GM23338 (cell line): ENCODE results near the gene DPYD. TPM values are rescaled to one million over a fixed set of nuclear protein-coding genes. Genes with fewer than 3 reads are reported as not detected.

Source experiments
- ATAC-seq: fragments of 200-7000 bp; cut with Tn5 transposase; 3 replicates; pipeline ENCODE4 v1.9.1; 2020
- DNase-seq: peaks from one replicate; pipeline ENCODE4 v3.0.0-alpha.2; 2015; ENCODE audit warnings: low spot score
- H2AFZ ChIP-seq: fragments of 200-600 bp; sonication (generic); 2 replicates; pipeline ENCODE4 v1.8.0; 2016; ENCODE audit warnings: antibody characterized with exemption, mild to moderate bottlenecking, moderate library complexity
- H3F3A ChIP-seq: fragments of 200-600 bp; sonication (generic); replicated peaks from 2 replicates; pipeline ENCODE4 v1.8.0; 2017; ENCODE audit warnings: antibody characterized with exemption, mixed run types, low read depth
- H3K27ac ChIP-seq: fragments of 200-600 bp; sonication (generic); 2 replicates; pipeline ENCODE4 v1.6.1; 2016; ENCODE audit warnings: low read depth
- H3K27me3 ChIP-seq: fragments of 200-600 bp; sonication (generic); 2 replicates; pipeline ENCODE4 v1.8.0; 2016; ENCODE audit warnings: mild to moderate bottlenecking, mixed run types, moderate library complexity; ENCODE audit not compliant: insufficient read depth
- H3K36me3 ChIP-seq: fragments of 200-600 bp; sonication (generic); 2 replicates; pipeline ENCODE4 v1.8.0; 2016; ENCODE audit warnings: mild to moderate bottlenecking; ENCODE audit not compliant: insufficient read depth
- H3K4me1 ChIP-seq: fragments of 200-600 bp; sonication (generic); 2 replicates; pipeline ENCODE4 v1.8.0; 2016; ENCODE audit warnings: mild to moderate bottlenecking, moderate library complexity; ENCODE audit not compliant: insufficient read depth
- H3K4me2 ChIP-seq: fragments of 200-600 bp; sonication (generic); 2 replicates; pipeline ENCODE4 v1.7.1; 2017; ENCODE audit warnings: mixed run types
- H3K4me3 ChIP-seq: fragments of 200-600 bp; sonication (generic); 2 replicates; pipeline ENCODE4 v1.6.1; 2016; ENCODE audit warnings: mixed run types
- H3K79me2 ChIP-seq: fragments of 200-600 bp; sonication (generic); replicated peaks from 2 replicates; pipeline ENCODE4 v1.8.0; 2017; ENCODE audit warnings: mild to moderate bottlenecking; ENCODE audit not compliant: insufficient read depth
- H3K9me2 ChIP-seq: fragments of 200-600 bp; sonication (generic); 2 replicates; pipeline ENCODE4 v1.8.0; 2017; ENCODE audit not compliant: insufficient read depth
- H4K20me1 ChIP-seq: fragments of 200-600 bp; sonication (generic); replicated peaks from 2 replicates; pipeline ENCODE4 v1.8.0; 2017; ENCODE audit warnings: mild to moderate bottlenecking; ENCODE audit not compliant: insufficient read depth
- H3K27ac Mint-ChIP-seq: 2 replicates; pipeline ENCODE4 v1.8.0; 2020; ENCODE audit warnings: inconsistent platforms, mild to moderate bottlenecking, moderate library complexity, mixed read lengths
- H3K27me3 Mint-ChIP-seq: 3 replicates; pipeline ENCODE4 v1.8.0; 2022; ENCODE audit warnings: low read depth, mild to moderate bottlenecking, moderate library complexity, mixed read lengths, inconsistent platforms; ENCODE audit not compliant: insufficient read depth, poor library complexity
- H3K36me3 Mint-ChIP-seq: 3 replicates; pipeline ENCODE4 v1.8.0; 2021; ENCODE audit warnings: low read depth, mild to moderate bottlenecking, inconsistent platforms, moderate library complexity, mixed read lengths
- H3K4me1 Mint-ChIP-seq: 3 replicates; pipeline ENCODE4 v1.8.0; 2020; ENCODE audit warnings: mild to moderate bottlenecking, inconsistent platforms, mixed read lengths
- H3K4me3 Mint-ChIP-seq: 3 replicates; pipeline ENCODE4 v1.8.0; 2021; ENCODE audit warnings: moderate library complexity, mild to moderate bottlenecking, inconsistent platforms, mixed read lengths
- H3K9me3 Mint-ChIP-seq: 3 replicates; pipeline ENCODE4 v1.8.0; 2020; ENCODE audit warnings: moderate library complexity, mild to moderate bottlenecking, inconsistent platforms, mixed read lengths
- CREB1 ChIP-seq: fragments of 250-450 bp; sonication (Bioruptor Pico); IDR thresholded peaks from 2 replicates; pipeline ENCODE4 v1.5.0; 2020; ENCODE audit warnings: low read depth, mild to moderate bottlenecking, moderate library complexity
- EZH2 ChIP-seq: fragments of 200-600 bp; sonication (generic); IDR thresholded peaks from one replicate; pipeline ENCODE4 v1.8.0; 2017; ENCODE audit warnings: antibody characterized with exemption, mild to moderate bottlenecking, low read depth; ENCODE audit not compliant: unreplicated experiment
- EZH2phosphoT487 ChIP-seq: fragments of 200-600 bp; sonication (generic); IDR thresholded peaks from one replicate; pipeline ENCODE4 v1.8.1; 2018; ENCODE audit warnings: antibody characterized with exemption; ENCODE audit not compliant: unreplicated experiment
- NANOG ChIP-seq: IDR thresholded peaks from 2 replicates; pipeline ENCODE4 v1.6.1; 2016; ENCODE audit warnings: antibody characterized with exemption, borderline replicate concordance
- ZNF114 ChIP-seq: fragments of 250-450 bp; sonication (Bioruptor Pico); IDR thresholded peaks from 2 replicates; pipeline ENCODE4 v1.5.0; 2020; ENCODE audit warnings: mild to moderate bottlenecking, moderate library complexity
- ZNF331 ChIP-seq: fragments of 250-450 bp; sonication (Bioruptor Pico); IDR thresholded peaks from 2 replicates; pipeline ENCODE4 v1.5.0; 2020; ENCODE audit warnings: low read depth, mild to moderate bottlenecking, moderate library complexity
- polyA plus RNA-seq: library from polyadenylated mRNA; unstranded; fragments of >200 nt; fragmentation: Nextera tagmentation; extraction: Ambion mirVana; gene quantifications from 2 replicates; pipeline ENCODE4 v1.2.1, GENCODE V29; 2016
- total RNA-seq: library from RNA; depleted of rRNA; stranded (reverse); fragments of >200 nt; shearing (Covaris generic); gene quantifications from 2 replicates; pipeline ENCODE4 v1.2.3, GENCODE V29; 2014
- TF ChIP-seq, protein P1 (sequence below): fragments of 250-450 bp; sonication (Bioruptor Pico); IDR thresholded peaks from 2 replicates; pipeline ENCODE4 v1.5.0; 2020; ENCODE audit warnings: mild to moderate bottlenecking, moderate library complexity
- TF ChIP-seq, protein P2 (sequence below): IDR thresholded peaks from one replicate; pipeline ENCODE4 v1.6.1; 2018; ENCODE audit warnings: antibody characterized with exemption; ENCODE audit not compliant: unreplicated experiment
- TF ChIP-seq, protein P3 (sequence below): IDR thresholded peaks from 2 replicates; pipeline ENCODE4 v1.6.1; 2016; ENCODE audit warnings: antibody characterized with exemption

The DPYD gene
- total and polyA plus RNA-seq, 2 experiments from 2014 or later: 0.50 to 1.6 TPM

DNA sequence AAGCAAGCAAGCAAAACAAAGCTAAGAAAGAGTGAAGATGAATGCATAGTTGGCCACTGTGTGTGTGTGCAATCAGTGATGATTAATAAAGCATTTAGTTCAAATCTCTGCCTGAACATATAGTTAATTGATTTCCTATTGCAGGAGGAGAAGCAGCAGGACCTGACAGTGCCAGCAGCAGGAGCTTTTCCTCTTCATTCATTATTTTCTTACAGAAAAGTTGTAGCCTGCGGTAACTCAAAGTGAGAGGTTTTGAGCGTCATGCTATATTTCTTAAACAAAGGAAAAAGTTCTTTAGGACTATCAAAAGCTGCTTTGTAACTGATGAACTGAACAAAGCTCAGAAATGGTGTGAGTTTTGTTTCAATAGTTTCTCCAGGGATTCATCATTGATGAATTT is 819.3 kb downstream of the DPYD start (continued):
- no peak for TF ChIP-seq NANOG
- TF ChIP-seq, protein P1, sequence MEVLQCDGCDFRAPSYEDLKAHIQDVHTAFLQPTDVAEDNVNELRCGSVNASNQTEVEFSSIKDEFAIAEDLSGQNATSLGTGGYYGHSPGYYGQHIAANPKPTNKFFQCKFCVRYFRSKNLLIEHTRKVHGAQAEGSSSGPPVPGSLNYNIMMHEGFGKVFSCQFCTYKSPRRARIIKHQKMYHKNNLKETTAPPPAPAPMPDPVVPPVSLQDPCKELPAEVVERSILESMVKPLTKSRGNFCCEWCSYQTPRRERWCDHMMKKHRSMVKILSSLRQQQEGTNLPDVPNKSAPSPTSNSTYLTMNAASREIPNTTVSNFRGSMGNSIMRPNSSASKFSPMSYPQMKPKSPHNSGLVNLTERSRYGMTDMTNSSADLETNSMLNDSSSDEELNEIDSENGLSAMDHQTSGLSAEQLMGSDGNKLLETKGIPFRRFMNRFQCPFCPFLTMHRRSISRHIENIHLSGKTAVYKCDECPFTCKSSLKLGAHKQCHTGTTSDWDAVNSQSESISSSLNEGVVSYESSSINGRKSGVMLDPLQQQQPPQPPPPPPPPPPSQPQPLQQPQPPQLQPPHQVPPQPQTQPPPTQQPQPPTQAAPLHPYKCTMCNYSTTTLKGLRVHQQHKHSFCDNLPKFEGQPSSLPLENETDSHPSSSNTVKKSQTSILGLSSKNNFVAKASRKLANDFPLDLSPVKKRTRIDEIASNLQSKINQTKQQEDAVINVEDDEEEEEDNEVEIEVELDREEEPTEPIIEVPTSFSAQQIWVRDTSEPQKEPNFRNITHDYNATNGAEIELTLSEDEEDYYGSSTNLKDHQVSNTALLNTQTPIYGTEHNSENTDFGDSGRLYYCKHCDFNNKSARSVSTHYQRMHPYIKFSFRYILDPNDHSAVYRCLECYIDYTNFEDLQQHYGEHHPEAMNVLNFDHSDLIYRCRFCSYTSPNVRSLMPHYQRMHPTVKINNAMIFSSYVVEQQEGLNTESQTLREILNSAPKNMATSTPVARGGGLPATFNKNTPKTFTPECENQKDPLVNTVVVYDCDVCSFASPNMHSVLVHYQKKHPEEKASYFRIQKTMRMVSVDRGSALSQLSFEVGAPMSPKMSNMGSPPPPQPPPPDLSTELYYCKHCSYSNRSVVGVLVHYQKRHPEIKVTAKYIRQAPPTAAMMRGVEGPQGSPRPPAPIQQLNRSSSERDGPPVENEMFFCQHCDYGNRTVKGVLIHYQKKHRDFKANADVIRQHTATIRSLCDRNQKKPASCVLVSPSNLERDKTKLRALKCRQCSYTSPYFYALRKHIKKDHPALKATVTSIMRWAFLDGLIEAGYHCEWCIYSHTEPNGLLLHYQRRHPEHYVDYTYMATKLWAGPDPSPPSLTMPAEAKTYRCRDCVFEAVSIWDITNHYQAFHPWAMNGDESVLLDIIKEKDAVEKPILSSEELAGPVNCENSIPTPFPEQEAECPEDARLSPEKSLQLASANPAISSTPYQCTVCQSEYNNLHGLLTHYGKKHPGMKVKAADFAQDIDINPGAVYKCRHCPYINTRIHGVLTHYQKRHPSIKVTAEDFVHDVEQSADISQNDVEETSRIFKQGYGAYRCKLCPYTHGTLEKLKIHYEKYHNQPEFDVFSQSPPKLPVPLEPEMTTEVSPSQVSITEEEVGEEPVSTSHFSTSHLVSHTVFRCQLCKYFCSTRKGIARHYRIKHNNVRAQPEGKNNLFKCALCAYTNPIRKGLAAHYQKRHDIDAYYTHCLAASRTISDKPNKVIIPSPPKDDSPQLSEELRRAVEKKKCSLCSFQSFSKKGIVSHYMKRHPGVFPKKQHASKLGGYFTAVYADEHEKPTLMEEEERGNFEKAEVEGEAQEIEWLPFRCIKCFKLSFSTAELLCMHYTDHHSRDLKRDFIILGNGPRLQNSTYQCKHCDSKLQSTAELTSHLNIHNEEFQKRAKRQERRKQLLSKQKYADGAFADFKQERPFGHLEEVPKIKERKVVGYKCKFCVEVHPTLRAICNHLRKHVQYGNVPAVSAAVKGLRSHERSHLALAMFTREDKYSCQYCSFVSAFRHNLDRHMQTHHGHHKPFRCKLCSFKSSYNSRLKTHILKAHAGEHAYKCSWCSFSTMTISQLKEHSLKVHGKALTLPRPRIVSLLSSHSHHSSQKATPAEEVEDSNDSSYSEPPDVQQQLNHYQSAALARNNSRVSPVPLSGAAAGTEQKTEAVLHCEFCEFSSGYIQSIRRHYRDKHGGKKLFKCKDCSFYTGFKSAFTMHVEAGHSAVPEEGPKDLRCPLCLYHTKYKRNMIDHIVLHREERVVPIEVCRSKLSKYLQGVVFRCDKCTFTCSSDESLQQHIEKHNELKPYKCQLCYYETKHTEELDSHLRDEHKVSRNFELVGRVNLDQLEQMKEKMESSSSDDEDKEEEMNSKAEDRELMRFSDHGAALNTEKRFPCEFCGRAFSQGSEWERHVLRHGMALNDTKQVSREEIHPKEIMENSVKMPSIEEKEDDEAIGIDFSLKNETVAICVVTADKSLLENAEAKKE: no peak
- TF ChIP-seq EZH2phosphoT487: no peak

DNA sequence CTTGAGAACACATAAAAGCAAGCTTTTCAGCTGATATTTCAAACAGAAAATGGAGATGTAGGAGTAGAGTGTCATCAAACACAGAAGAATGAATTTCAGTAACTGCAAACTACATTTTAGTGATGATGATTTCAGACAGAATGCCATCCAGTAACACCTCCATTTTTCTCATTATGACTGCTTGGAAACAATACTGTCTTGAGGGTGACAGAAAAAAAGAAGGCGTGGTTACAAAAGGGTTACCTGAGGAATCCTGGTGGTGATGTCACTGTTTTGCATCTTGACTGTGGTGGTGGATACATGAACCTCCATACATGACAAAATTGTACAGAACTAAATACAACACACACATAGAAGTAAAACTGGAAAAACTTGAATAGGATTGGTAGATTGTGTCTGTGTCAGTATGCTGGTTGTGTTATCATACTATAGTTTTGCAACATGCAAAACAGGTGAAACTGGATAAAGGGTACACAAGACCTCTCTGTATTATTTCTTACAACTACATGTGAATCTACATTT is 823.4 kb downstream of the DPYD start:
- no peak for TF ChIP-seq NANOG
- no peak for TF ChIP-seq EZH2
- TF ChIP-seq, protein P2, sequence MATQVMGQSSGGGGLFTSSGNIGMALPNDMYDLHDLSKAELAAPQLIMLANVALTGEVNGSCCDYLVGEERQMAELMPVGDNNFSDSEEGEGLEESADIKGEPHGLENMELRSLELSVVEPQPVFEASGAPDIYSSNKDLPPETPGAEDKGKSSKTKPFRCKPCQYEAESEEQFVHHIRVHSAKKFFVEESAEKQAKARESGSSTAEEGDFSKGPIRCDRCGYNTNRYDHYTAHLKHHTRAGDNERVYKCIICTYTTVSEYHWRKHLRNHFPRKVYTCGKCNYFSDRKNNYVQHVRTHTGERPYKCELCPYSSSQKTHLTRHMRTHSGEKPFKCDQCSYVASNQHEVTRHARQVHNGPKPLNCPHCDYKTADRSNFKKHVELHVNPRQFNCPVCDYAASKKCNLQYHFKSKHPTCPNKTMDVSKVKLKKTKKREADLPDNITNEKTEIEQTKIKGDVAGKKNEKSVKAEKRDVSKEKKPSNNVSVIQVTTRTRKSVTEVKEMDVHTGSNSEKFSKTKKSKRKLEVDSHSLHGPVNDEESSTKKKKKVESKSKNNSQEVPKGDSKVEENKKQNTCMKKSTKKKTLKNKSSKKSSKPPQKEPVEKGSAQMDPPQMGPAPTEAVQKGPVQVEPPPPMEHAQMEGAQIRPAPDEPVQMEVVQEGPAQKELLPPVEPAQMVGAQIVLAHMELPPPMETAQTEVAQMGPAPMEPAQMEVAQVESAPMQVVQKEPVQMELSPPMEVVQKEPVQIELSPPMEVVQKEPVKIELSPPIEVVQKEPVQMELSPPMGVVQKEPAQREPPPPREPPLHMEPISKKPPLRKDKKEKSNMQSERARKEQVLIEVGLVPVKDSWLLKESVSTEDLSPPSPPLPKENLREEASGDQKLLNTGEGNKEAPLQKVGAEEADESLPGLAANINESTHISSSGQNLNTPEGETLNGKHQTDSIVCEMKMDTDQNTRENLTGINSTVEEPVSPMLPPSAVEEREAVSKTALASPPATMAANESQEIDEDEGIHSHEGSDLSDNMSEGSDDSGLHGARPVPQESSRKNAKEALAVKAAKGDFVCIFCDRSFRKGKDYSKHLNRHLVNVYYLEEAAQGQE: no peak
- no peak for TF ChIP-seq ZNF114 (CRISPR knock-in tag)
- TF ChIP-seq CREB1 (CRISPR knock-in tag): no peak
- TF ChIP-seq ZNF331 (CRISPR knock-in tag): no peak
- TF ChIP-seq, protein P3, sequence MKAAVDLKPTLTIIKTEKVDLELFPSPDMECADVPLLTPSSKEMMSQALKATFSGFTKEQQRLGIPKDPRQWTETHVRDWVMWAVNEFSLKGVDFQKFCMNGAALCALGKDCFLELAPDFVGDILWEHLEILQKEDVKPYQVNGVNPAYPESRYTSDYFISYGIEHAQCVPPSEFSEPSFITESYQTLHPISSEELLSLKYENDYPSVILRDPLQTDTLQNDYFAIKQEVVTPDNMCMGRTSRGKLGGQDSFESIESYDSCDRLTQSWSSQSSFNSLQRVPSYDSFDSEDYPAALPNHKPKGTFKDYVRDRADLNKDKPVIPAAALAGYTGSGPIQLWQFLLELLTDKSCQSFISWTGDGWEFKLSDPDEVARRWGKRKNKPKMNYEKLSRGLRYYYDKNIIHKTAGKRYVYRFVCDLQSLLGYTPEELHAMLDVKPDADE: no peak
- Histone ChIP-seq H3K4me3 (no peak overlapping the region), H3F3A (no peaks in the 10 kb centered on the region), H2AFZ (no peak overlapping the region), H3K4me1 (peaks cover 5% of the 10 kb centered on the region; the same call in 1 of the 2 replicates), H3K79me2 (no peaks in the 10 kb centered on the region), H3K9me2 (no peaks in the 10 kb centered on the region), H3K27ac (no peak overlapping the region), H3K36me3 (no peaks in the 10 kb centered on the region), H3K27me3 (no peaks in the 10 kb centered on the region), H4K20me1 (no peaks in the 10 kb centered on the region), H3K4me2 (no peak overlapping the region)
- Mint-ChIP-seq H3K36me3 (no peaks in the 10 kb centered on the region; the same call in 2 of the 3 replicates), H3K4me1 (peaks cover 11% of the 10 kb centered on the region), H3K4me3 (no peak overlapping the region), H3K27ac (no peak overlapping the region), H3K9me3 (no peaks in the 10 kb centered on the region; the same call in 2 of the 3 replicates), H3K27me3 (no peaks in the 10 kb centered on the region)
- no peak for DNase-seq
- no peak for ATAC-seq
